ENCODE results near the gene RDM1.

Gene RDM1

GRCh38 chr17:35931794-35932425 lies 1.3 kb upstream of the RDM1 start:
- no peak for DNase-seq

DNA sequence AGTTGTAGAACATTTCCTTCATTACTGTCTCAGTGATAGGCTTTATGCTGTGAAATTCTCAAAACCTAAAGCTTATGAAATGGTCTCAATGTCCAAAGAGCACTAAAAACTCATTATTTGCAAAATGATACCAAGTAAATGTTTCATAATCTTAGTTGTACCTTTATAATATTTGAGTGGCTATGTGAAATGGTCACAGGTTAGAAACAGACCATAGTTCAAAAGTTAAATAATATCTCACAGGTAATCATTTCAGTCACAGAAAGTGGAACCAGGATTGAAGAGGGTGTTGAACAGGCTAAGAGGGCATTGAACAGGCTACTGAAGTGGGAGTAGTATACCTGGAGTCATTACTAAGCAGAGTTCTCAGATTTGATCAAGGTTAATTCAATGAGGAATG lies 2.9 kb downstream of the RDM1 start:
- DNase-seq, result no peak

- no peak for DNase-seq
Observed at GRCh38 chr17:35923609-35924114, 6.9 kb downstream of the RDM1 start.

GRCh38 chr17:35920229-35920628 lies 10.3 kb downstream of the RDM1 start:
- DNase-seq, result no peak

GRCh38 chr17:35918665-35919064 lies 11.9 kb downstream of the RDM1 start:
- no peak for DNase-seq

DNA sequence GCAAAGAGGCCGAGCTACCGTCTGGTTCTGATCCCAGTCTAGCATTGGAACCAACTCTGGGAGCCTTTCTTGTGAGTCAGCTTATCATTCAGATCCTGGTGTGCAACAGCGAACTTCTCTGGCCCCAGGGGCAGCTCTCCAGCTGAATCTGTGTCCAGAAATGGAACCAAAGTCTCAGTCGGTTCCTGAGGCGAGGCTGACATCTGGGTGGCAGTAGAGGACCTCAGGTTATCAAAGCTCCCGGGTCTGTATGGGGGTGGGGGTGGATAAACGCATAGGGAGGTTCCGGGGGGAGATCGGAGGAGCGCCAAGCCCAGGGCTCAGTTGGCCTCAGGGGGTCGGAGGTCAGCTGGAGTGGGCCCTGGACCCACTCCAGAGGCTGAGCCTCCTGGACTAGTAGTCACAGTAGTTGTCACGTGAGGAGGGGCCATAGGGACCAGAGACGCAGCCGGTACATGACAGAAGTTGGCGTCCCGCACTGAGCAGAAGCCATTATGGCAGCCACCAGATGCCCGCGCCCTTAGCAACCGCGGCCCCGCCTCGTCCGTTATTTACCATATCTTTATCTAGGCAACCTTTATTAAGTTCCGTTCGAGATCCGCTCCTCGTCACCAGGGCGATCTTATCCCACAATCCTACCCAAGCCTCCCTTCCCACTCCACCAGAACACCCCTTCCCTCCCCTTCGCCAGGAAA lies 12.9 kb downstream of the RDM1 start:
- no peak for DNase-seq

DNA sequence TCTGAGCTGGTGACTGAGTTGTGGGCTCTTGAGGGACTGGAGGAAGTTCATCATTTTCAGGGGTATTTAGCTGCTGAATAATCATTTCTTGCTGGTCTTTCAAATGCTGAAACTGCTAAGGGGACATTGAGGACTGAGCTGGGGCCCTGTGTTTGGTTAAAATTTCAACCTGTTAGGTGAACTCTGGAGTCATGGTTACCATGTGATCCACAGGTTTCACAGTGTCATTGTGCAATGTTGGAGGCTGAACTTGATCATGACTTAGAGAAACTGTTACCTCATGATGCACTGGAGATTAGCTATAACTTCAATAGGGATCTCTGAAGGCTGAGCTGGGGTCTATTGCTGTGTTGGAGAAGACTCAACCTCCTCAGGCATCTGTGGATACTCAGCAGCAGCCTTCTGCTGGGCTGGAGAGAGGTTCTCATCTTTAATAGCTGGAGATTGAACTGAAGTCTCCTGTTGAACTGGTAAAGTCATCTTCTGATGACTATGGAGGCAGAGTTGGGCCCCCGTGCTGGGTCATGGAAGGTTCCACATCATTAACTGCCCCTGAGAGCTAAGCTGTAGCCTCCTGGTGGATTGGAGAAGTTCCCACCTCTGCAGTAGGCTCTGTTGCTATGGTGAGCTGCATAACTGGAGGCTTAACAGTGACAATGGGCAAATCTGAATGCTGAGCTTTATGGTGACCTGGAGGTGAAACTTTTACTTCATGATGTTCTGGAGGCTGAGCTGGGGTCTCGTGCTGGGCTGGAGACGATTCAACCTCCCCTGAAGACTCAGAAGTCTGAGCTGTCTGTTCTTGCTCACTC lies 15.2 kb downstream of the RDM1 start:
- no peak for DNase-seq

- no peak for DNase-seq
Observed at GRCh38 chr17:35914354-35914753, 16.2 kb downstream of the RDM1 start.

- DNase-seq, result no peak
Observed at GRCh38 chr17:35913609-35914008, 17.0 kb downstream of the RDM1 start.

DNA sequence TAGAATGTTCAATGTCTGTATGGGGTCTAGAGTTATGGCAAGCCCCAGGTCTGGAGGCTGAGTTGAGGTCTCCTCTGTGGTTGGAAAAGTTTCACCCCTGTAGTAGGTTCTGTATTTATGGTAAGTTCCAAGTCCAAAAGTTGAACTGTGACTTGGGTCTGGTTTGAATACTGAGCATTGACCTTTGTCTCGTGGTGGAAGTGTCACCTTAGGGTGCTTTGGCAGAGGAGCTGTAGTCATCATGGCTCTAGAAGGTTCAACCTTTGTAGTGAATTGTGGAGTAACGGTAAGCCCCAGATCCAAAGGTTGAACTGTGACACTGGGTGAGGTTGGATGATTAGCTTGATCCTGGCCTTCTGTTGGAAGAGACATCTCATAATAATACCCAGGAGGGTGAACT lies 17.6 kb downstream of the RDM1 start:
- no peak for DNase-seq

DNA sequence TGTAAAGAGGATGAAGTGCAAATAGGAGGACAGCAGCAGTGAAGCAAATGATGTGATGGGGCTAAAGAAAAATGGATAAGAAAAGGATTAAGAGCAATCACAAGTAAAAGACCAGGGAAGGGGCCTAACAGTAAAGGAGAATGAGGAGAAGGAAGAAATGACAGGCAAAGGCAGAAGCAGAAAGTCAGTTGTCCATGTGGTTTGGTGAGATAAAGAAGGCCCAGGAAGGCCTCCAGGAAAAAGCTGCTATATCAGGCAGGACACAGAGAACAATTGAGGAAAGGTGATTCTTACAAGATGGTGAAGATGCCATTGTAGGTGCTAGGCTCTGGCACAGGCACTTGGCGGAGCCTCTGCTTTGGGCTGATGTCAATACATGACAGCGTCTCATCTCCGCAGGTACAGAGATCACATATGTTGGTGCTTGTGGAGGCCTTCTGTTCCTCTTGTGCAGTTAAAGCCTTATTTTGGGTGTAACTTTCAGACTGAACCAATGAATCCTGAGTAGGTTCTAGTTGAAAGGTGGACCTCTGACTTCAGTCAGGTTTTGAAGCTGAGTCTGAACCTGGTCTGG lies 18.1 kb downstream of the RDM1 start:
- DNase-seq, result no peak

DNA sequence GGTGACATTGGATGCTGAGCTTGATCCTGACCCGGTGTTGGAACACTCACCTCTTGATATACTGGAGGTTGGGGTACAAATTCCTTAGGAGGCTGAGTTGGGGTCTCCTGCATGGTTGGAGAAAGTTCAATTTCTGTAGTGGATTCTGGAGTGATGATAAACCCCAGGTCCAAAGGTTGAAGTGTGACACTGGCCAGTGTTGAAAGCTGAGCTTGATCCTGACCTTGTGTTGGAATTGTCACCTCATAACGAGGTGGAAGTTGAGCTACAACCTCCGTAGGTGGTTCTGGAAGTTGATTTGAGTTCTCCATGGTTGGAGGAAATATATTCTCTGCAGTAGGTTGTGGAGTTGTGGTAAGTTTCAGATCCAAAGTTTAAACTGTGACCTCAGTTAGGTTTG lies 21.2 kb downstream of the RDM1 start:
- DNase-seq, result no peak

GRCh38 chr17:35907691-35908090 lies 22.9 kb downstream of the RDM1 start:
- no peak for DNase-seq

DNA sequence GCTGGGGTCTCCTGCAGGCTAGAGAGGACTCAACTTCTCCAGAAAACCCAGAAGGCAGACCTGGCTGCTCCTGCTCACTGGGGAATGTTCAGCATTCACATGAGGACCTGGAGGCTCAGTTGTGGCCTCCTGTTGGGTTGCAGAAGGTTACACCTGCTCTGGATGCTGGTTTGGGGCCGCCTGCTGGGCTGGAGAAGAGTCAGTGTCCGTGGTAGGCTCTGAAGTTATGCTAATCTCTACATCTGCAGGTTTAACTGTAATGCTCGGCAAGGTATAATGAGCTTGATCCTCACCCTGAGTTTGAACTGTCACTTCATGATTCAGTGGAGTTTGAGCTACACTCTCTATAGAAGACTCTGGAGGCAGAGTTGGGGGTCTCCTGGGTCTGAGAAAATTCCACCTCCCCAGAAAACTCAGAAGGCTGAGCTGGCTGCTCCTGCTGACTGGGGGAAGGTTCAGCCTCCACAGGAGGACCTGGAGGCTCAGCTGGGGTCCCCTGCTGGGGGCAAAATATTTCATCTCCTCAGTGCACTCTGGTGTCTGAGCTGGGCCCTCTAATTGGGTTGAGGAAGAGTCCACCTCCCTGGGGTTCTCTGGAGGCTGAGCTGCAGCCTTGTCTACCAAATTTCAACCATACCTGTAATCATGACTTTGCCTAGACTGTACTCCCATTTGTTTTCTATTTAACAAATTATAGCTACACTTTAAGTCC lies 23.5 kb downstream of the RDM1 start:
- no peak for DNase-seq

- DNase-seq, result no peak
Observed at GRCh38 chr17:35906191-35906925, 24.2 kb downstream of the RDM1 start.

DNA sequence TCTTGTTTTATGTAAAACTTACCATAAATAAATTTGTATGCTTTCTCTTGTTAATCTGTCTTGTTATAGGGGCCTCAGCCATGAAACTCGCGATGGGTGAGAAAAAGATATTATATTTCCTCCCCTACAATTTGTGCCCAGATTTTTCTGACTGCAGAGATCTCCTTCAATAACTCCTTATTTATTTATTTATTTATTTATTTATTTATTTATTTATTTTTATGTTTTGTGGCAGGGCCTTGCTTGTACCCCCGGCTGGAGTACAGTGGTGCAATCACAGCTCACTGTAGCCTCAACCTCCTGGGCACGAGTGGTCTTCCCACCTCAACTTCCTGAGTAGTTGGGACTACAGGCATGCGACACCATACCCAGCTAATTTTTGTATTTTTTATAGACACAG lies 27.1 kb downstream of the RDM1 start:
- no peak for DNase-seq

GRCh38 chr17:35901631-35902175 lies 28.9 kb downstream of the RDM1 start:
- no peak for DNase-seq

- DNase-seq, result no peak
Observed at GRCh38 chr17:35900708-35901480, 29.7 kb downstream of the RDM1 start.

DNA sequence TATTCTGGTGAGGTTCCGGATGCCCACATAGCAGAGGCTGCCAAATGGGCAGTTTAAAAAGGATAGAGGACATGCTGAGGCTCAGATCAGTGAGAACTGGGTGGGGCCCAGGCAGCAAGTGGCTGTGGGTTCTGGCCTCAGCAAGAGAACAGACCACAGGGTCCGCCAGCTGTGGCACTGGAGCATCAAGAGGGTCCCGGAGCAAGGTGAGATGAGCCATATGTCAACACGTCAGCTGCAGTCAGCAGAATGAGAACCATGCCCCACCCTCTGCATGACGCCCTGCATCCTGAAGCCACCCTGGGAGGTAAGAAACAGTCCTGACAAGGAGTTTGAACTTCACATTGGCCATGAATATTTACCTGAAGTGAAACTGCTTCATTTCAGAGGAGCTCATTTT lies 30.3 kb downstream of the RDM1 start:
- DNase-seq, result no peak

- DNase-seq, result no peak
Observed at GRCh38 chr17:35898283-35899070, 32.1 kb downstream of the RDM1 start.
